ENCODE data around the gene MARCHF3.
A peak's percentile ranks its signal among the peaks of the same experiment; 100 is the strongest.
"Not testable (repeated sequence)": the region's sequence is repeated elsewhere in the genome, so short reads cannot be mapped to it uniquely, and the experiment has no call there.

Gene MARCHF3

DNA sequence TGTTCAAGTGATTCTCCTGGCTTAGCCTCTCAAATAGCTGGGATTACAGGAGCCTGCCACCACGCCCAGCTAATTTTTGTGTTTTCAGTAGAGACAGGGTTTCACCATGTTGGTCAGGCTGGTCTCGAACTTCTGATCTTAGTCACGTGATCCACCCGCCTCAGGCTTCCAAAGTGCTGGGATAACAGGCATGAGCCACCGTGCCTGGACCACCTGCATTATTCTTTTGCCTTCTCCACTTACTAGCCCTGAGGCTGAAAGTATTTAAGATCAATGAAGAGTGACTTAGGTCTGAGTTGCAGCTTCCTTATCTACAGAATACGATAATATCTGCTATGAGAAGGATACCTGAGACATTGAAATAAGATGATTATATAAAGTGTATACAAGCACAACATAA is 129.6 kb downstream of the MARCHF3 start:
- Histone ChIP-seq H3K4me2 (ENCODE audit: low read length) (no peak overlapping the region), H3K4me1 (ENCODE audit: control insufficient read depth, insufficient read depth, low read length) (no peaks in the 10 kb centered on the region), H3K27me3 (ENCODE audit: control insufficient read depth, insufficient read depth, low read length) (no peaks in the 10 kb centered on the region), H3K9ac (ENCODE audit: low read depth, low read length) (no peak overlapping the region), H3K4me3 (ENCODE audit: low read length) (no peak overlapping the region), H3K36me3 (ENCODE audit: insufficient read depth, low read length) (no peaks in the 10 kb centered on the region), H3K9me3 (replicated peaks; ENCODE audit: low read length) (no peaks in the 10 kb centered on the region)

DNA sequence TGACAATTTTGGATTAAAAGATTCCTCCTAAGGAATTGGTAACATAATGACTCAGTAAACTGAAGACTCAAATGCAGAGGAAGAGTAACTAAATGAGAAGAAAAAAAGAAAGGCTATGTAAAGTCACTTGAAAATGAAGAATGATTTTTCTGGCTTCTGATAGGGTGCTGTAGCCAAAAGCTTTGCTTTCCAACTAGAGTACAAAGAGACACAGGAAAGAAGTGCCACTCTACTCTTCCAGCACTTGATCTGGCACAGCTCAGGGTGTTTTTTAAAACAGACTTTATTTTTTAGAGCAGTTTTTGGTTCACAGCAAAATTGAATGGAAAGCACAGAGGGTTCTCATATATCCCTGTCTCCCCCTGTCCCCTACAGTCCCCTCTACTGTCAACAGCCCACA is 130.9 kb downstream of the MARCHF3 start:
- Histone ChIP-seq H3K4me1 (ENCODE audit: control insufficient read depth, insufficient read depth, low read length) (no peaks in the 10 kb centered on the region), H3K4me3 (ENCODE audit: low read length) (no peak overlapping the region), H3K9ac (ENCODE audit: low read depth, low read length) (no peak overlapping the region), H3K9me3 (replicated peaks; ENCODE audit: low read length) (no peaks in the 10 kb centered on the region), H3K27me3 (ENCODE audit: control insufficient read depth, insufficient read depth, low read length) (no peaks in the 10 kb centered on the region), H3K4me2 (ENCODE audit: low read length) (no peak overlapping the region), H3K36me3 (ENCODE audit: insufficient read depth, low read length) (no peaks in the 10 kb centered on the region)

GRCh38 chr5:126897851-126898630 is 132.3 kb downstream of the MARCHF3 start:
- Histone ChIP-seq H3K9me3 (replicated peaks; ENCODE audit: low read length) (no peaks in the 10 kb centered on the region), H3K4me1 (ENCODE audit: control insufficient read depth, insufficient read depth, low read length) (no peaks in the 10 kb centered on the region), H3K9ac (ENCODE audit: low read depth, low read length) (no peak overlapping the region), H3K27me3 (ENCODE audit: control insufficient read depth, insufficient read depth, low read length) (no peaks in the 10 kb centered on the region), H3K4me2 (ENCODE audit: low read length) (no peak overlapping the region), H3K36me3 (ENCODE audit: insufficient read depth, low read length) (no peaks in the 10 kb centered on the region), H3K4me3 (ENCODE audit: low read length) (no peak overlapping the region)

DNA sequence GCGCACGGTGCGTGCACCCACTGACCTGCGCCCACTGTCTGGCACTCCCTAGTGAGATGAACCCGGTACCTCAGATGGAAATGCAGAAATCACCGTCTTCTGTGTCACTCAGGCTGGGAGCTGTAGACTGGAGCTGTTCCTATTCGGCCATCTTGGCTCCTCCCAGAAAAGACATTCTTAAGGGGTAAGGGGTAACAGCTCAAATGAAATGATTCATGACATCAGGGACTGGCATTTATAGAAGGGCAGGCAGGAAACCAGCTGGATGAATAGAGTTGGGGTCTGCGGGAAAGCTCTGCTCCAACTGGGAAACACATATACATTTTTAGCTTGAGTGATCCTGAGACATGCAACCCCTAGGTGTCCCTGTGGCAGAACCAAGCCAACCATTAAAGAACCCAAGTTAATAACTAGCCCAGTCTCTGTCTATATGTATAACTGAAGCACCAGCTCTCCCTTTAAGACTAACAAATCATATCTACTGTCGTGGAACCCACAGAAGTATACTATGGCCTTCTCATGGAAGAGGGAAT is 134.1 kb downstream of the MARCHF3 start:
- H3K9me3 ChIP-seq (replicated peaks; ENCODE audit: low read length), result no peaks in the 10 kb centered on the region
- no peaks in the 10 kb centered on the region for H3K27me3 ChIP-seq (ENCODE audit: control insufficient read depth, insufficient read depth, low read length)
- H3K9ac ChIP-seq (ENCODE audit: low read depth, low read length), result no peak overlapping the region
- H3K36me3 ChIP-seq (ENCODE audit: insufficient read depth, low read length), result no peaks in the 10 kb centered on the region
- no peak overlapping the region for H3K4me3 ChIP-seq (ENCODE audit: low read length)
- no peak overlapping the region for H3K4me2 ChIP-seq (ENCODE audit: low read length)
- H3K4me1 ChIP-seq (ENCODE audit: control insufficient read depth, insufficient read depth, low read length), result no peaks in the 10 kb centered on the region

GRCh38 chr5:126895712-126896111 is 134.6 kb downstream of the MARCHF3 start:
- not testable (repeated sequence) for H3K4me1 ChIP-seq (ENCODE audit: control insufficient read depth, insufficient read depth, low read length); H3K9ac ChIP-seq (ENCODE audit: low read depth, low read length); H3K4me3 ChIP-seq (ENCODE audit: low read length); H3K36me3 ChIP-seq (ENCODE audit: insufficient read depth, low read length); H3K27me3 ChIP-seq (ENCODE audit: control insufficient read depth, insufficient read depth, low read length); H3K9me3 ChIP-seq (replicated peaks; ENCODE audit: low read length); H3K4me2 ChIP-seq (ENCODE audit: low read length)

GRCh38 chr5:126890414-126890813 is 139.9 kb downstream of the MARCHF3 start:
- H3K4me2 ChIP-seq (ENCODE audit: low read length); H3K27me3 ChIP-seq (ENCODE audit: control insufficient read depth, insufficient read depth, low read length); H3K4me3 ChIP-seq (ENCODE audit: low read length); H3K9ac ChIP-seq (ENCODE audit: low read depth, low read length); H3K9me3 ChIP-seq (replicated peaks; ENCODE audit: low read length); H3K4me1 ChIP-seq (ENCODE audit: control insufficient read depth, insufficient read depth, low read length); H3K36me3 ChIP-seq (ENCODE audit: insufficient read depth, low read length): not testable (repeated sequence)

DNA sequence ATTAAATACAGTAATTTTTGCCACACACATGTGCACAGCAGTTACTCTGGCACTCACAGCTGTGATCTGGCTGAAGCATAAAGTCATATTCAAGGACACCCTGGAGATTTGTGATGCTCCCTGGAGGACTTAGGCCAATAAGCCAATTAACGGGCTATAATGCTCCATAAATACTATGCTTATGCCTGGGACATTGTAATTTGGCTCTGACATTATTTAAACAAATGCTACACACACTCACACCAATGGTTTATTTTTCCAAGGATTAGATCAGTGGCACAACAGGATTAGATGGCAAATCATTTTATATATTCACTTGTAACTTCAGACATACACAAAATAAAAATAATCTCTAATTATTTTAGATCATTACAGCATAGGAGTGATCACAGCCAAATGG is 142.2 kb downstream of the MARCHF3 start:
- H3K9me3 ChIP-seq (replicated peaks; ENCODE audit: low read length), result no peaks in the 10 kb centered on the region
- no peak overlapping the region for H3K4me3 ChIP-seq (ENCODE audit: low read length)
- no peak overlapping the region for H3K9ac ChIP-seq (ENCODE audit: low read depth, low read length)
- H3K4me2 ChIP-seq (ENCODE audit: low read length), result no peak overlapping the region
- no peaks in the 10 kb centered on the region for H3K27me3 ChIP-seq (ENCODE audit: control insufficient read depth, insufficient read depth, low read length)
- H3K4me1 ChIP-seq (ENCODE audit: control insufficient read depth, insufficient read depth, low read length), result peaks cover 13% of the 10 kb centered on the region
- H3K36me3 ChIP-seq (ENCODE audit: insufficient read depth, low read length), result no peaks in the 10 kb centered on the region

- Histone ChIP-seq H3K27me3 (ENCODE audit: control insufficient read depth, insufficient read depth, low read length) (no peaks in the 10 kb centered on the region), H3K4me3 (ENCODE audit: low read length) (no peak overlapping the region), H3K4me1 (ENCODE audit: control insufficient read depth, insufficient read depth, low read length) (peaks cover 13% of the 10 kb centered on the region), H3K36me3 (ENCODE audit: insufficient read depth, low read length) (no peaks in the 10 kb centered on the region), H3K9me3 (replicated peaks; ENCODE audit: low read length) (no peaks in the 10 kb centered on the region), H3K9ac (ENCODE audit: low read depth, low read length) (no peak overlapping the region), H3K4me2 (ENCODE audit: low read length) (peak overlapping the region; percentile 47)
Observed at GRCh38 chr5:126884269-126884819, 146.0 kb downstream of the MARCHF3 start.

DNA sequence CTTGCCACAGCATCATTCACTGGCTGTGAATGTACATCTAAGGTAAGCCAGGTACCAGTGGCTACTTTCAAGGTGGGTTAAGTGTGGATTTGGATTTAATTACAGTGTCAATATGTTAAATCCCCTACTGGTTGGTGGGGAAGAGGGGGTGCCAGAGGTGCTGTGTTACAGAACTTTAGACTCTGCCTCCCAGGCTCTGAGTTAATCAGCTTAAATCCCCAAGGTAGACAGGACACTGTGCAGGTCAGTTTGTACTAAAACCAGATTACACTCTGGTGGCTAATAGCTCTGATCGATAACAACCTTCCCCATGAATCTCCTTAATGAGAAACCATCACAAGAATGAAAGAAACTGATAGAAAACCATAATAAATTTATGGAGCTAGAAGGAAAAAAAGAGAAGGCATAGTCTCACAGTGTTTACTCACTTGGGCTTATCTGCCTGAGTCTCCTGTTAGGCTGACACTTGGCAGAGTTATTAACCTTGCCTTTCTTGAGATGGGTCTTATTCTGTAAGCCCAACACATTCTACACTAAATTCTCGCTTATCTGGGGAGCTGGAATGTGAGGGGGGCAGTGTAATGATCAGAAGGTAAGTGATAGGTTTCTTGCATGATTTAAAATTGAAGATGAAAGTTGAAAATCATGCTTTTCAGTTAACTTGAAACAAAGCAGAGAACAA is 146.7 kb downstream of the MARCHF3 start:
- no peaks in the 10 kb centered on the region for H3K36me3 ChIP-seq (ENCODE audit: insufficient read depth, low read length)

DNA sequence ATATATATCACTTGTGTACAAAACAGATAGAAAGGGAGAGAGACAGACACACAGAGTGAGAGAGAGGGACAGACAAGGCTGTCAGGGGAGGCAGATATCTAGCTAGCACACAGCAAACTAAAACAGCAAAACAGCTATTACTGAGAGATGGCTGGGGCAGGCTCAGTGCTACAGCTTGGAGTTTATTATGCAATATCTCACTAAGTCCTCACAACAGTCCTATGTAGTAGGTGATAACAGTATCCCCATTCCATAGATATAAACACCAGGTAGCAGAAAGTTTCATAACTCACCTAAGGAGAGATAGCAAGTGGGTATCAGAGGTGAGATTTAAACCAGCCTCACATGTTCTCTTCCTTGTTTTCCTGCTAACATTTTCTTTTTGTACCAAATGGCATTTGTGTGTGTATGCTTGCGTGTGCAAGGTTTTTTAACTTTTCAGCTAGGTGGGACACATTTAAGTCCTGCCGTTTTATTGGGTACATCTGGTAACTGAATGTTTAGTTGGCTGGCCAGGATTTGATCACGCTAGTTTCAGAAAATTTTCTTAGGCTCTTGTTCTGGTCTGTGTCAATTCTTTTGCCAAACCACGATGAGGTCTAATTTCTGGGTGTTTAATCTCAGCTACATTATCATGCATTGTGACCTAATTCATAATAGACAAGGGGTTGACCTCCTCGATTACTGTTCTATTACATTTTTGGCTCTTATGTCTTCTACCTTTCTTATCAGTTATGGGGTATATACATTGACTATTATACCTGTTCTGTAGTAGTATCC is 148.3 kb downstream of the MARCHF3 start:
- Histone ChIP-seq H3K9me3 (replicated peaks; ENCODE audit: low read length) (no peaks in the 10 kb centered on the region), H3K4me2 (ENCODE audit: low read length) (no peak overlapping the region), H3K27me3 (ENCODE audit: control insufficient read depth, insufficient read depth, low read length) (no peaks in the 10 kb centered on the region), H3K4me3 (ENCODE audit: low read length) (no peak overlapping the region), H3K9ac (ENCODE audit: low read depth, low read length) (no peak overlapping the region), H3K4me1 (ENCODE audit: control insufficient read depth, insufficient read depth, low read length) (peaks cover 13% of the 10 kb centered on the region), H3K36me3 (ENCODE audit: insufficient read depth, low read length) (no peaks in the 10 kb centered on the region)

More for the DNA sequence above, 146.7 kb downstream of the MARCHF3 start:
- no peak overlapping the region for H3K9ac ChIP-seq (ENCODE audit: low read depth, low read length)
- no peaks in the 10 kb centered on the region for H3K27me3 ChIP-seq (ENCODE audit: control insufficient read depth, insufficient read depth, low read length)
- H3K9me3 ChIP-seq (replicated peaks; ENCODE audit: low read length), result no peaks in the 10 kb centered on the region
- H3K4me2 ChIP-seq (ENCODE audit: low read length), result peak overlapping the region; percentile 47
- H3K4me3 ChIP-seq (ENCODE audit: low read length), result no peak overlapping the region
- peaks cover 13% of the 10 kb centered on the region for H3K4me1 ChIP-seq (ENCODE audit: control insufficient read depth, insufficient read depth, low read length)

DNA sequence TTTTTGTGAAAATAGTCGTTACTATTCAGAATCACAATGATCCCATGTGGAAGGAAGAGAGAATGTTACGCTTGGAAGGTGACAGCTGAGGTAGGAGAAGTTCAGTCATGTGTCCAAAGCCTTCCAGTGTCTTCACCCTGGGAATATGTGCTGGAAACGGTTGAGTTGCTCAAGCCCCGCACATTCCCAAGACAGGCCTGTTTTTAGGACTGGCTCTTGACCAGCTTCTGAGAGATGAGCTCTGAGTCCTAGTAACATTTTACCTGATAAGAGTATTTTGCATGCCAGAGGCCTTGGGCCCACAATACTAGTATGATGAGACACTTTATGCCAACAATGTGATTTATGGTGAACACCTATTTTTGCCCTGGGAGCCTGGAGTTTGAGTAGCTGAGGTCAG is 151.7 kb downstream of the MARCHF3 start:
- no peak overlapping the region for H3K4me2 ChIP-seq (ENCODE audit: low read length)
- no peak overlapping the region for H3K9ac ChIP-seq (ENCODE audit: low read depth, low read length)
- no peak overlapping the region for H3K4me3 ChIP-seq (ENCODE audit: low read length)
- H3K4me1 ChIP-seq (ENCODE audit: control insufficient read depth, insufficient read depth, low read length), result peaks cover 2% of the 10 kb centered on the region
- no peaks in the 10 kb centered on the region for H3K27me3 ChIP-seq (ENCODE audit: control insufficient read depth, insufficient read depth, low read length)
- H3K36me3 ChIP-seq (ENCODE audit: insufficient read depth, low read length), result no peaks in the 10 kb centered on the region
- no peaks in the 10 kb centered on the region for H3K9me3 ChIP-seq (replicated peaks; ENCODE audit: low read length)

All from skeletal muscle satellite cell (primary cell).